Right lobe of liver (tissue), 6 donors: ENCODE results near the gene RALGPS1. TPM values are rescaled to one million over a fixed set of nuclear protein-coding genes. Genes with fewer than 3 reads are reported as not detected.

Experiments
- ATAC-seq, 4 donors: fragments of 200-7000 bp; cut with Tn5 transposase; one replicate each; pipeline ENCODE4 v1.9.1; 2020; ENCODE audit warnings: mild to moderate bottlenecking in 4 of 4, moderate library complexity in 4 of 4
- DNase-seq, 3 donors: peaks; one replicate each; pipeline ENCODE4 v3.0.0-alpha.2; 2020
- H3K27ac ChIP-seq, 3 donors: fragments of 200-600 bp; one replicate each; pipeline ENCODE4 v1.8.0; 2022
- H3K27me3 ChIP-seq, 2 donors: fragments of 200-600 bp; one replicate each; pipeline ENCODE4 v1.8.0; 2022
- H3K36me3 ChIP-seq, 4 donors: fragments of 200-600 bp; sonication (generic) in 1 of 4; one replicate each; pipeline versions ENCODE4 v1.5.1 to v1.8.0; 2017 to 2022; ENCODE audit warnings: control low read depth in 1 of 4
- H3K4me1 ChIP-seq, 4 donors: fragments of 200-600 bp; sonication (generic) in 1 of 4; one replicate each; pipeline versions ENCODE4 v1.5.1 to v1.8.0; 2017 to 2022; ENCODE audit warnings: control low read depth in 1 of 4
- H3K4me3 ChIP-seq, 3 donors: fragments of 200-600 bp; one replicate each; pipeline ENCODE4 v1.8.0; 2022
- H3K9me3 ChIP-seq, 4 donors: fragments of 200-600 bp; sonication (generic) in 1 of 4; one replicate each; pipeline versions ENCODE4 v1.5.1 to v1.8.0; 2017 to 2022; ENCODE audit warnings: control low read depth in 1 of 4
- CTCF ChIP-seq, 4 donors: fragments of 200-600 bp in 3 of 4; fragments of 450-650 bp in 1 of 4; IDR thresholded peaks; one replicate each; pipeline versions ENCODE4 v1.5.1 to v1.8.0; 2016 to 2022; ENCODE audit warnings: antibody characterized with exemption in 4 of 4, mild to moderate bottlenecking in 2 of 4
- POLR2A ChIP-seq: fragments of 450-650 bp; IDR thresholded peaks from one replicate; pipeline ENCODE4 v1.6.1; 2017; ENCODE audit warnings: antibody characterized with exemption, mild to moderate bottlenecking
- WGBS: methylation state at CpG from one replicate; pipeline ENCODE4 v1.1.6; 2018; ENCODE audit warnings: low coverage, low lambda C conversion rate; ENCODE audit not compliant: insufficient coverage; ENCODE audit errors: missing lambda C conversion rate; 5-methylcytosine and 5-hydroxymethylcytosine counted together
- intact Hi-C, 2 donors: fragments of 100-400 bp; cut with DNase I; formaldehyde crosslinking; loops; one replicate each; pipeline versions ENCODE4 v1.11.2 to v1.14.1; 2022
- total RNA-seq, 6 experiments: library from RNA; depleted of rRNA in 2 of 6; stranded (reverse); fragments of >200 nt in 2 of 6; fragmentation: NEBNext Ultra II Directional in 3 of 6; extraction: Animal tissue kit (Norgen Biotek cat#: 25700) in 3 of 6; gene quantifications; one replicate each; pipeline versions ENCODE4 v1.1.0 to v1.2.4, GENCODE V29; 2016 to 2023
- donor health status: DM: no; HTN: yes; CAD: no.
- donor health status: DM: no; HTN: no; CAD: no.
- donor health status: DM: no; HTN: no; CAD: no.
- donor health status: DM: no; HTN: yes; CAD: no.
- donor health status: DM: no; HTN: yes; CAD: no.

The RALGPS1 gene
- total RNA-seq, 6 experiments from 2014 or later, result 1.2 to 3.8 (median 2.4) TPM

GRCh38 chr9:127137640-127138360 lies 223.2 kb downstream of the RALGPS1 start:
- no peaks in the 10 kb centered on the region for H3K9me3 ChIP-seq
- DNase-seq, result peak in 1 of 3 donors; percentile 5

DNA sequence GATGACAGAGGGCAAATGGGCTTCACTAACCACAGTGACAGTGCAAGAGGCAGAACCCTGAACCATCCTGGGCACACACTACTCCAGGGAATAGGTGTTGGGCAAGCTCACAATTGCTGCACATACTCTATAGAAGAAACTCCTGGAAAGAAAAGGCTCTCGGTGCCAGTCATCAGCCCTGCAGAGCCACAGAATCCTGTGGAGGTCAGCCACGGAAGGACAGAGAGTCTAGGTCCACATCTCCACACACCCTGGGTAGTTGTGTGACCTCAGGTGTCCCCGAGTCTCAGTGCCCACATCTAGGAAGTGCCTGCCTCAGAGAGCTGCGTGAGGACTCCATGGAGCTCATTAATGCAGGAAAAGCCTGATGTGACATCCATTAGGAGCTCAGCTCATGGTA lies 223.9 kb downstream of the RALGPS1 start:
- peak in 1 of 3 donors; percentile 25 for DNase-seq
- Histone ChIP-seq H3K4me3 (no peak overlapping the region), H3K27ac (no peak overlapping the region), H3K36me3 (no peaks in the 10 kb centered on the region), H3K9me3 (no peaks in the 10 kb centered on the region), H3K27me3 (no peaks in the 10 kb centered on the region), H3K4me1 (peaks cover 0 to 6% (median 0%) of the 10 kb centered on the region in 4 donors)
- WGBS, result no CpG with 5 or more reads among the region's 4 CpGs
- intact Hi-C loops, result no loop called here
- no peak for ATAC-seq
- no peak for TF ChIP-seq CTCF (IDR thresholded peaks at IDR 0.05)
- no peak for TF ChIP-seq POLR2A

More at GRCh38 chr9:127137640-127138360, 223.2 kb downstream of the RALGPS1 start:
- no peaks in the 10 kb centered on the region for H3K27me3 ChIP-seq
- no peak for ATAC-seq
- intact Hi-C loops, result no loop called here
- no peak overlapping the region for H3K4me3 ChIP-seq
- WGBS, result 72% methylated on average over 3 of the region's 11 CpGs
- TF ChIP-seq CTCF (IDR thresholded peaks at IDR 0.05) (no peak), POLR2A (no peak)
- H3K36me3 ChIP-seq, result no peaks in the 10 kb centered on the region
- H3K27ac ChIP-seq, result no peak overlapping the region
- peaks cover 0 to 6% (median 0%) of the 10 kb centered on the region in 4 donors for H3K4me1 ChIP-seq

GRCh38 chr9:127139071-127139731 lies 224.6 kb downstream of the RALGPS1 start:
- WGBS, result no CpG with 5 or more reads among the region's 8 CpGs
- H3K4me1 ChIP-seq, result peaks cover 0 to 6% (median 0%) of the 10 kb centered on the region in 4 donors
- no peaks in the 10 kb centered on the region for H3K9me3 ChIP-seq
- no peak overlapping the region for H3K27ac ChIP-seq
- DNase-seq (peak in 2 of 3 donors; percentile 23 to 40), ATAC-seq (no peak)
- TF ChIP-seq POLR2A (no peak), CTCF (IDR thresholded peaks at IDR 0.05) (no peak)
- intact Hi-C loops, result no loop called here
- no peak overlapping the region for H3K4me3 ChIP-seq
- no peaks in the 10 kb centered on the region for H3K36me3 ChIP-seq
- H3K27me3 ChIP-seq, result no peaks in the 10 kb centered on the region

DNA sequence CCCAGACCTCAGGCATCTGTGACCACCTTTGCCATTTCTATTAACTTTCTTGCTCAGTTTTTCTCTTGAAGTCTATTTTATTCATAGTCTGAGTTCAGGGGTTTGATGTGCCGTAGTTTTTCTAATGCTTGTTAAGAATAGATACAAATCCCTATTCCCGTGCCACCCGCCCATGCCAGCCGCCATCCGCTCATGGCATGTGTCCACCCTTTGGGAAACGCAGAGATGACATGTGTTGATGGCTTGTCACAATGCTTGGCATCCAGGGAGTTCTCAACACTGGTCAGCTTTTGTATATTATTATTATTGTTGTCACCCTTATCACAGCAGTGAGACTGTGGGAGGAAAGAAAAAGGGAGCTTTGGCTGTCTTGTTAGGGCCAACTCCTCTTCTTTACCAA lies 225.2 kb downstream of the RALGPS1 start:
- intact Hi-C loops, result no loop called here
- Histone ChIP-seq H3K9me3 (no peaks in the 10 kb centered on the region), H3K27ac (no peak overlapping the region), H3K27me3 (no peaks in the 10 kb centered on the region), H3K4me1 (peaks cover 0 to 6% (median 0%) of the 10 kb centered on the region in 4 donors), H3K36me3 (no peaks in the 10 kb centered on the region), H3K4me3 (no peak overlapping the region)
- DNase-seq (peak in 1 of 3 donors; percentile 17), ATAC-seq (no peak)
- 81% methylated on average over 2 of the region's 6 CpGs for WGBS
- TF ChIP-seq POLR2A (no peak), CTCF (IDR thresholded peaks at IDR 0.05) (no peak)
